Measurements from ENCODE around the gene RXRA. TPM values are rescaled to one million over a fixed set of nuclear protein-coding genes. Genes with fewer than 3 reads are reported as not detected.

The RXRA gene
- total RNA-seq, 4 donors from 2014 or later: 27.3 to 70.5 (median 58.6) TPM

- WGBS, 2 donors (ENCODE audit: low coverage in 1 of 2): 85% methylated on average over 10 of the region's 10 CpGs; no CpG with 5 or more reads in 1 of the 2 donors
- Histone ChIP-seq H3K4me3 (no peak overlapping the region), H3K36me3 (no peaks in the 10 kb centered on the region), H3K9me3 (no peaks in the 10 kb centered on the region), H3K27ac (no peak overlapping the region), H3K27me3 (no peaks in the 10 kb centered on the region), H3K4me1 (no peaks in the 10 kb centered on the region)
- TF ChIP-seq POLR2A (IDR thresholded peaks at IDR 0.05): no peak
- TF ChIP-seq, protein P1, sequence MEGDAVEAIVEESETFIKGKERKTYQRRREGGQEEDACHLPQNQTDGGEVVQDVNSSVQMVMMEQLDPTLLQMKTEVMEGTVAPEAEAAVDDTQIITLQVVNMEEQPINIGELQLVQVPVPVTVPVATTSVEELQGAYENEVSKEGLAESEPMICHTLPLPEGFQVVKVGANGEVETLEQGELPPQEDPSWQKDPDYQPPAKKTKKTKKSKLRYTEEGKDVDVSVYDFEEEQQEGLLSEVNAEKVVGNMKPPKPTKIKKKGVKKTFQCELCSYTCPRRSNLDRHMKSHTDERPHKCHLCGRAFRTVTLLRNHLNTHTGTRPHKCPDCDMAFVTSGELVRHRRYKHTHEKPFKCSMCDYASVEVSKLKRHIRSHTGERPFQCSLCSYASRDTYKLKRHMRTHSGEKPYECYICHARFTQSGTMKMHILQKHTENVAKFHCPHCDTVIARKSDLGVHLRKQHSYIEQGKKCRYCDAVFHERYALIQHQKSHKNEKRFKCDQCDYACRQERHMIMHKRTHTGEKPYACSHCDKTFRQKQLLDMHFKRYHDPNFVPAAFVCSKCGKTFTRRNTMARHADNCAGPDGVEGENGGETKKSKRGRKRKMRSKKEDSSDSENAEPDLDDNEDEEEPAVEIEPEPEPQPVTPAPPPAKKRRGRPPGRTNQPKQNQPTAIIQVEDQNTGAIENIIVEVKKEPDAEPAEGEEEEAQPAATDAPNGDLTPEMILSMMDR (IDR thresholded peaks at IDR 0.05): no peak
- no peak for TF ChIP-seq POLR2AphosphoS5 (IDR thresholded peaks at IDR 0.05)
- TF ChIP-seq EP300 (IDR thresholded peaks at IDR 0.05; ENCODE audit: low read depth): no peak
- intact Hi-C loops (cut with DNase I; ENCODE audit: low total_unique reads): no loop called here
- in situ Hi-C loops (cut with MboI; ENCODE audit: low pct_ligation_motif_present in 1 of 4, low pct_unique_long_range_greater_than_20kb in 1 of 4, low sequenced_read_pairs in 3 of 4): no loop called here
- DNase-seq: no peak
Measured at GRCh38 chr9:134482226-134482625, 156.0 kb downstream of the RXRA start.

DNA sequence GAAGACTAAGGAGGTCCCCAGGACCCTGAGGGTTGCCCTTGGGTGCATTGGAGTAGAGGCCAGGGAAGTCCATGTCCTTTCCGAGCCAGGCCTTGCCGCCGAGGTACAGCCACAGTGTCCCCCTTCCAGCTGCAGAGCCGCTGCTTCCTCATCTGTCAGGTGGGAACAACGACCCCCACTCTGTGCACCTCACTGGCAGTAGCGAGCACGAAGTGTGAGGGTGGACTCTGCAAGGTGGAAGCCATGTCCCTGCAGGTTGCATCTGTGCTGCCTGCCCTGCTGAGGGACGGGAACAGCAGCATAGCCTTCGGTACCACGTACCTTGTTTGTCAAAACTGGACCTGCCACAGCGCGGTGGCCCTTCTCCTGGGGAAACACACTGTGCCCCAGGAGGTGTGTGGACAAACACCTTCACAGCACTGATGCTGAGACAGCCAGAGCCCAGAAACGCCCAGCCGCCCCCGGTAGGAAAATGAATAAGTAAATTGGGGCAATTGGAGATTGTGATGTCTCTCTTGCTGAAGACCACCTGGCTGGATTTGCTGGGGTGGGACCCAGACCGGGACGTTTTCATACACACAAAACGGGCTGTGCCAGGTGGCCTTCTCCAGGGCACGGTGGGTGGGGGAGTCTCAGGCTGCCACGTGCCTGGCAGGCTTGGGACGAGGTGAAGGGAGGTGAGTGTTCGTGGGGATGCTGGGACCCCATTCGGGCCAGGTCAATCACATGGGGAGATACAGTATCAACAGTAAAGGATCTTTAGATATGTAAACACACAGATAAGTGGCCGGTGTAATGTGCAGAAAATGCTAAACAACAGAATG is 157.3 kb downstream of the RXRA start:
- DNase-seq: no peak
- intact Hi-C loops (cut with DNase I; ENCODE audit: low total_unique reads): no loop called here
- 63 to 82% methylated on average over 1 to 24 of the region's 24 CpGs for WGBS, 2 donors (ENCODE audit: low coverage in 1 of 2)
- TF ChIP-seq EP300 (IDR thresholded peaks at IDR 0.05; ENCODE audit: low read depth) (no peak), POLR2AphosphoS5 (IDR thresholded peaks at IDR 0.05) (no peak), POLR2A (IDR thresholded peaks at IDR 0.05) (no peak)
- TF ChIP-seq, protein P1 (IDR thresholded peaks at IDR 0.05): no peak
- Histone ChIP-seq H3K9me3 (no peaks in the 10 kb centered on the region), H3K27me3 (no peaks in the 10 kb centered on the region), H3K4me1 (no peaks in the 10 kb centered on the region), H3K4me3 (no peak overlapping the region), H3K36me3 (no peaks in the 10 kb centered on the region), H3K27ac (no peak overlapping the region)
- in situ Hi-C loops (cut with MboI; ENCODE audit: low pct_ligation_motif_present in 1 of 4, low pct_unique_long_range_greater_than_20kb in 1 of 4, low sequenced_read_pairs in 3 of 4): no loop called here

- TF ChIP-seq, protein P1 (IDR thresholded peaks at IDR 0.05): no peak
- TF ChIP-seq EP300 (IDR thresholded peaks at IDR 0.05; ENCODE audit: low read depth) (no peak), POLR2A (IDR thresholded peaks at IDR 0.05) (no peak), POLR2AphosphoS5 (IDR thresholded peaks at IDR 0.05) (no peak)
- intact Hi-C loops (cut with DNase I; ENCODE audit: low total_unique reads) (no loop called here), in situ Hi-C loops (cut with MboI; ENCODE audit: low pct_ligation_motif_present in 1 of 4, low pct_unique_long_range_greater_than_20kb in 1 of 4, low sequenced_read_pairs in 3 of 4) (no loop called here)
- H3K4me1 ChIP-seq: no peaks in the 10 kb centered on the region
- no peaks in the 10 kb centered on the region for H3K9me3 ChIP-seq
- no peak overlapping the region for H3K27ac ChIP-seq
- H3K27me3 ChIP-seq: no peaks in the 10 kb centered on the region
- H3K36me3 ChIP-seq: no peaks in the 10 kb centered on the region
- H3K4me3 ChIP-seq: no peak overlapping the region
- DNase-seq: no peak
- WGBS, 2 donors (ENCODE audit: low coverage in 1 of 2): 63 to 73% methylated on average over 1 to 3 of the region's 3 CpGs
Measured at GRCh38 chr9:134484479-134484878, 158.2 kb downstream of the RXRA start.

DNA sequence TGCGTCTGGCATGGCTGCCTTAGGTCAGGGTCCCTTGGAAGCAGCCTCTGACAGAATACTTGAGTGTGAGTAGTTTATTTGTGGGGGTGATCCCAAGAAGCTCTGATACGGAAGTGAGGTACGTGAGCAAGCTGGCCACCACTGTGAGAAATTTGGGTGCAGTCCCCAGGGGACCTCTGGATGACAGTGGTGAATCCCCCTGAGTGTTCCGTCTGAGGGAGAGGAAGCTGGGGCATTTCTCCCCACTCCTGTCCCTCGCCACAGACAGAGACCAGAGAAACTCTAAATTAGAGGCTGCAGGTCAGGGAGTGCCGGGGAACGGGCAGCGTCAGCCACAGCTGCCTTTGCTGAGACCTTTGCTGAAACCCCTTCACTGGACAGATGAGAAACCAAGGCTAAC is 159.4 kb downstream of the RXRA start:
- in situ Hi-C loops (cut with MboI; ENCODE audit: low pct_ligation_motif_present in 1 of 4, low pct_unique_long_range_greater_than_20kb in 1 of 4, low sequenced_read_pairs in 3 of 4): no loop called here

More for the DNA sequence above, 159.4 kb downstream of the RXRA start:
- Histone ChIP-seq H3K27me3 (no peaks in the 10 kb centered on the region), H3K36me3 (no peaks in the 10 kb centered on the region), H3K4me3 (no peak overlapping the region), H3K27ac (no peak overlapping the region), H3K4me1 (no peaks in the 10 kb centered on the region), H3K9me3 (no peaks in the 10 kb centered on the region)
- 82 to 83% methylated on average over 1 to 8 of the region's 8 CpGs for WGBS, 2 donors (ENCODE audit: low coverage in 1 of 2)
- intact Hi-C loops (cut with DNase I; ENCODE audit: low total_unique reads): no loop called here
- TF ChIP-seq POLR2AphosphoS5 (IDR thresholded peaks at IDR 0.05): no peak
- TF ChIP-seq, protein P1 (IDR thresholded peaks at IDR 0.05): no peak
- no peak for TF ChIP-seq POLR2A (IDR thresholded peaks at IDR 0.05)
- no peak for TF ChIP-seq EP300 (IDR thresholded peaks at IDR 0.05; ENCODE audit: low read depth)
- peak; percentile 3 for DNase-seq

Measured in transverse colon (tissue), 4 donors.